H1 (cell line): ENCODE data around the gene TOMM5. TPM values are rescaled to one million over a fixed set of nuclear protein-coding genes. Genes with fewer than 3 reads are reported as not detected.

Experiments used
- CTCF ChIA-PET: fragments of 300-600 bp; sonication (Branson Sonifier 250); formaldehyde crosslinking; loops from one replicate; lab custom pipeline; 2021; ENCODE audit not compliant: partially characterized antibody; lab: Charles Lee
- POLR2A ChIA-PET: fragments of 300-600 bp; sonication (Branson Sonifier 250); formaldehyde crosslinking; loops from one replicate; lab custom pipeline; 2021; ENCODE audit warnings: inconsistent platforms; ENCODE audit not compliant: partially characterized antibody; lab: Charles Lee
- DNase-seq, 2 experiments: peaks; one replicate each; pipeline versions ENCODE4 v3.0.0 to v3.0.0-alpha.2; 2010 to 2022; ENCODE audit warnings: low spot score in 2 of 2, low read depth in 1 of 2, mixed read lengths in 1 of 2
- FAIRE-seq: peaks from 2 replicates; lab custom pipeline; 2011; peaks lifted over from hg19 to GRCh38; lab: Jason Lieb, UNC
- H2AFZ ChIP-seq: 2 replicates; pipeline ENCODE4 v1.8.1; 2012; ENCODE audit warnings: low read length, inconsistent platforms
- H2AK5ac ChIP-seq: 2 replicates; pipeline ENCODE4 v1.6.1; 2013; ENCODE audit warnings: low read depth, low read length
- H2BK120ac ChIP-seq: replicated peaks from 2 replicates; pipeline ENCODE3; 2013; ENCODE audit warnings: low read depth, low read length, inconsistent platforms
- H2BK12ac ChIP-seq: 2 replicates; pipeline ENCODE4 v1.6.1; 2013; ENCODE audit warnings: low read depth, low read length
- H2BK15ac ChIP-seq: 2 replicates; pipeline ENCODE4 v1.6.1; 2013; ENCODE audit warnings: low read length
- H2BK20ac ChIP-seq: 2 replicates; pipeline ENCODE4 v1.6.1; 2013; ENCODE audit warnings: low read length
- H2BK5ac ChIP-seq: 2 replicates; pipeline ENCODE4 v1.6.1; 2013; ENCODE audit warnings: low read depth, low read length
- H3K14ac ChIP-seq: 2 replicates; pipeline ENCODE4 v1.6.1; 2013; ENCODE audit warnings: inconsistent platforms; ENCODE audit not compliant: insufficient read length
- H3K18ac ChIP-seq: 2 replicates; pipeline ENCODE4 v1.6.1; 2013; ENCODE audit warnings: low read length; ENCODE audit errors: extremely low read depth
- H3K23ac ChIP-seq: 2 replicates; pipeline ENCODE4 v1.6.1; 2013; ENCODE audit warnings: inconsistent platforms; ENCODE audit not compliant: insufficient read length
- H3K23me2 ChIP-seq: 2 replicates; pipeline ENCODE4 v1.6.1; 2013; ENCODE audit warnings: low read depth, low read length
- H3K27ac ChIP-seq: 2 replicates; pipeline ENCODE4 v1.6.1; 2011; ENCODE audit warnings: low read depth, low read length, inconsistent platforms
- H3K27me3 ChIP-seq, 4 experiments: replicated peaks in 1 of 4; 1 replicate in 1 of 4; 2 replicates in 3 of 4; pipeline versions ENCODE4 v1.6.1 to v1.8.1; 2011 to 2013; ENCODE audit warnings: low read length in 3 of 4, mild to moderate bottlenecking in 3 of 4, inconsistent platforms in 2 of 4, mixed read lengths in 2 of 4, moderate library complexity in 1 of 4; ENCODE audit not compliant: control insufficient read depth in 3 of 4, insufficient read depth in 3 of 4; ENCODE audit errors: extremely low read depth in 1 of 4
- H3K36me3 ChIP-seq, 4 experiments: 2 replicates each; pipeline versions ENCODE4 v1.6.1 to v1.8.1; 2011 to 2013; ENCODE audit warnings: mild to moderate bottlenecking in 4 of 4, low read length in 3 of 4, moderate library complexity in 2 of 4, control low read depth in 1 of 4, inconsistent platforms in 1 of 4; ENCODE audit not compliant: insufficient read depth in 4 of 4, control insufficient read depth in 2 of 4
- H3K4ac ChIP-seq: replicated peaks from 2 replicates; pipeline ENCODE3; 2013; ENCODE audit warnings: low read length, low read depth, mixed read lengths, inconsistent platforms; ENCODE audit not compliant: insufficient read length
- H3K4me1 ChIP-seq, 4 experiments: replicated peaks in 1 of 4; 1 replicate in 1 of 4; 2 replicates in 3 of 4; pipeline versions ENCODE4 v1.6.1 to v1.8.1; 2011 to 2013; ENCODE audit warnings: low read length in 3 of 4, inconsistent platforms in 2 of 4, mixed read lengths in 1 of 4; ENCODE audit not compliant: insufficient read depth in 4 of 4, control insufficient read depth in 3 of 4
- H3K4me2 ChIP-seq, 2 experiments: 2 replicates each; pipeline versions ENCODE4 v1.6.1 to v1.8.1; 2011 to 2013; ENCODE audit warnings: low read depth in 2 of 2, low read length in 2 of 2, control low read depth in 1 of 2, inconsistent platforms in 1 of 2, mild to moderate bottlenecking in 1 of 2; ENCODE audit not compliant: insufficient read depth in 1 of 2
- H3K4me3 ChIP-seq, 4 experiments: fragments of 200-600, 300-600 bp in 1 of 4; sonication (generic), shearing (Covaris generic), sonication (Bioruptor Twin) in 1 of 4; 2 replicates each; pipeline versions ENCODE4 v1.5.1 to v1.8.1; 2011 to 2016; ENCODE audit warnings: low read length in 4 of 4, low read depth in 3 of 4, control low read depth in 2 of 4, inconsistent platforms in 2 of 4, mild to moderate bottlenecking in 2 of 4, mixed read lengths in 1 of 4, moderate library complexity in 1 of 4; ENCODE audit not compliant: insufficient read depth in 2 of 4; ENCODE audit errors: extremely low read depth in 1 of 4
- H3K56ac ChIP-seq: replicated peaks from 2 replicates; pipeline ENCODE3; 2013; ENCODE audit warnings: low read depth, mild to moderate bottlenecking, mixed read lengths, low read length, inconsistent platforms; ENCODE audit not compliant: insufficient read length
- H3K79me1 ChIP-seq: 2 replicates; pipeline ENCODE4 v1.6.1; 2013; ENCODE audit warnings: low read depth, low read length, control low read depth
- H3K79me2 ChIP-seq, 2 experiments: 2 replicates each; pipeline versions ENCODE4 v1.6.1 to v1.8.1; 2012 to 2013; ENCODE audit warnings: low read length in 2 of 2, mild to moderate bottlenecking in 2 of 2, inconsistent platforms in 1 of 2; ENCODE audit not compliant: insufficient read depth in 2 of 2, control insufficient read depth in 1 of 2
- H3K9ac ChIP-seq, 4 experiments: replicated peaks in 1 of 4; 1 replicate in 1 of 4; 2 replicates in 3 of 4; pipeline versions ENCODE4 v1.6.1 to v1.8.1; 2011 to 2013; ENCODE audit warnings: low read depth in 3 of 4, low read length in 3 of 4, control low read depth in 2 of 4, mild to moderate bottlenecking in 2 of 4, moderate library complexity in 2 of 4, inconsistent platforms in 1 of 4; ENCODE audit errors: extremely low read depth in 1 of 4
- H3K9me3 ChIP-seq, 2 experiments: 2 replicates each; pipeline versions ENCODE4 v1.6.1 to v1.8.1; 2012 to 2013; ENCODE audit warnings: mild to moderate bottlenecking in 2 of 2, moderate library complexity in 2 of 2, control low read depth in 1 of 2, inconsistent platforms in 1 of 2, low read depth in 1 of 2, low read length in 1 of 2, mixed read lengths in 1 of 2; ENCODE audit not compliant: insufficient read depth in 2 of 2
- H4K20me1 ChIP-seq, 2 experiments: replicated peaks in 1 of 2; 2 replicates each; pipeline versions ENCODE3 to v1.8.1; 2011 to 2013; ENCODE audit warnings: inconsistent platforms in 2 of 2, low read length in 2 of 2, mild to moderate bottlenecking in 1 of 2; ENCODE audit not compliant: insufficient read depth in 2 of 2, control insufficient read depth in 1 of 2
- H4K5ac ChIP-seq: 2 replicates; pipeline ENCODE4 v1.6.1; 2013; ENCODE audit warnings: low read length, low read depth, mixed read lengths, inconsistent platforms; ENCODE audit not compliant: insufficient read length
- H4K8ac ChIP-seq: 2 replicates; pipeline ENCODE4 v1.8.0; 2013; ENCODE audit warnings: mild to moderate bottlenecking, moderate library complexity, low read length, inconsistent platforms; ENCODE audit not compliant: insufficient read depth; ENCODE audit errors: extremely low read depth
- H4K91ac ChIP-seq: replicated peaks from 2 replicates; pipeline ENCODE3; 2013; ENCODE audit warnings: low read length, mixed read lengths, inconsistent platforms; ENCODE audit not compliant: insufficient read length
- CEBPB ChIP-seq: IDR thresholded peaks from 2 replicates; pipeline ENCODE4 v1.6.1; 2012; ENCODE audit warnings: low read depth, low read length
- JUND ChIP-seq: IDR thresholded peaks from 2 replicates; pipeline ENCODE4 v1.6.1; 2011; ENCODE audit warnings: mild to moderate bottlenecking, improper control_type of control experiment, low read length
- POU5F1 ChIP-seq: IDR thresholded peaks from 2 replicates; pipeline ENCODE4 v1.6.1; 2011; ENCODE audit warnings: low read depth, mild to moderate bottlenecking, low read length, moderate library complexity
- RAD21 ChIP-seq, 2 experiments: IDR thresholded peaks in 1 of 2; conservative IDR thresholded peaks in 1 of 2; 2 replicates each; pipeline ENCODE4 v1.6.1; 2011; ENCODE audit warnings: low read depth in 2 of 2, low read length in 2 of 2, improper control_type of control experiment in 1 of 2, inconsistent platforms in 1 of 2, mild to moderate bottlenecking in 1 of 2, moderate library complexity in 1 of 2
- TCF12 ChIP-seq: IDR thresholded peaks from 2 replicates; pipeline ENCODE4 v1.6.1; 2011; ENCODE audit warnings: low read depth, mild to moderate bottlenecking, low read length
- whole genome bisulfite sequencing, 2 experiments: shearing (Covaris generic) in 1 of 2; methylation state at CpG; one replicate each; pipeline versions ENCODE4 v1.1.6 to v1.1.7; 2013 to 2015; ENCODE audit warnings: low lambda C conversion rate in 2 of 2, mixed read lengths in 2 of 2, inconsistent platforms in 1 of 2, low coverage in 1 of 2, missing lambda C conversion rate in 1 of 2; ENCODE audit not compliant: insufficient replicate concordance in 2 of 2, insufficient coverage in 1 of 2, insufficient read length in 1 of 2; ENCODE audit errors: extremely low coverage in 1 of 2, missing lambda C conversion rate in 1 of 2; 5-methylcytosine and 5-hydroxymethylcytosine counted together
- polyA plus RNA-seq, 7 experiments: library from polyadenylated mRNA; depleted of rRNA in 3 of 7; stranded (reverse) in 5 of 7; unstranded in 2 of 7; fragments of >200 nt in 5 of 7; fragments of 200-250 nt in 2 of 7; gene quantifications; 1 replicate in 5 of 7; 2 replicates in 1 of 7; 4 replicates in 1 of 7; pipeline versions ENCODE4 v1.2.1 to v1.2.3, GENCODE V29; 2011 to 2013; ENCODE audit warnings: missing spikeins in 2 of 7, mixed read lengths in 2 of 7
- total RNA-seq: library from RNA; stranded (reverse); fragmentation: NEBNext Ultra II Directional; extraction: Animal tissue kit (Norgen Biotek cat#: 25700); gene quantifications from 2 replicates; pipeline ENCODE4 v1.2.1, GENCODE V29; 2021

Gene TOMM5
- total and polyA plus RNA-seq, 2 of the 8 experiments (the other 6 are each of a cell fraction or from before 2014, with no cell fraction given): 171 to 174 TPM

GRCh38 chr9:37575001-37575400, 17.4 kb downstream of the TOMM5 start:
- no peak overlapping the region for H2AK5ac ChIP-seq
- no peak overlapping the region for H3K18ac ChIP-seq
- H3K27ac ChIP-seq: no peak overlapping the region
- 79% methylated on average over 5 of the region's 5 CpGs; no CpG with 5 or more reads in 1 of the 2 experiments for WGBS, 2 experiments
- no peak overlapping the region for H3K9ac ChIP-seq
- H3K4me2 ChIP-seq: peak overlapping the region; percentile 91 to 94
- H2BK120ac ChIP-seq: no peak overlapping the region
- H2BK12ac ChIP-seq: no peak overlapping the region
- DNase-seq: no peak
- no peak for FAIRE-seq
- no peak overlapping the region for H4K91ac ChIP-seq
- no peak overlapping the region for H2BK20ac ChIP-seq
- H3K23me2 ChIP-seq: peaks cover 9% of the 10 kb centered on the region
- H3K79me1 ChIP-seq: peaks cover 7% of the 10 kb centered on the region
- H3K36me3 ChIP-seq: 0 out of 8 replicates have a peak, but pooled peaks cover 0 to under 1% (median 0%) of the 10 kb centered on the region in 4 experiments
- peaks cover 5 to 6% of the 10 kb centered on the region in 2 experiments for H4K20me1 ChIP-seq
- peaks cover 8 to 25% (median 18%) of the 10 kb centered on the region in 4 experiments for H3K4me1 ChIP-seq
- H2AFZ ChIP-seq: no peak overlapping the region
- peak overlapping the region; percentile 69 to 91 (median 79); a peak in 6 of 8 replicates for H3K4me3 ChIP-seq
- no peak overlapping the region for H3K14ac ChIP-seq
- H3K27me3 ChIP-seq: no peaks in the 10 kb centered on the region; a peak in 1 of 7 replicates
- no peak overlapping the region for H4K5ac ChIP-seq
- no peak overlapping the region for H2BK5ac ChIP-seq
- TF ChIP-seq CEBPB (no peak), POU5F1 (no peak), JUND (no peak), TCF12 (no peak), RAD21 (IDR thresholded peaks at IDR 0.05 in 1 of 2, conservative IDR thresholded peaks at IDR 0.05 in 1 of 2; ENCODE audit: low read depth in 2 of 2, low read length in 2 of 2) (no peak)
- no peak overlapping the region for H3K23ac ChIP-seq
- no peak overlapping the region for H3K56ac ChIP-seq
- H3K9me3 ChIP-seq: no peaks in the 10 kb centered on the region
- H3K79me2 ChIP-seq: peaks cover 0 to 20% of the 10 kb centered on the region in 2 experiments; a peak in 2 of 4 replicates
- no peak overlapping the region for H4K8ac ChIP-seq
- ChIA-PET POLR2A (interaction anchor here (1.1 to 8.0 kb wide), 7 partner anchors 9 to 199 kb away, joined by 3 to 52 read pairs (median 3); partner anchors contain the start of genes POLR1E and TOMM5), CTCF (interaction anchor here (0.7 to 1.5 kb wide), 5 partner anchors 9 to 93 kb away, joined by 3 to 5 read pairs (median 3); no protein-coding TSS in a partner anchor)
- H3K4ac ChIP-seq: no peak overlapping the region
- H2BK15ac ChIP-seq: no peak overlapping the region
